HG02973 (cell line): ENCODE measurements around the gene AP5S1.
"Not testable (repeated sequence)": the region's sequence is repeated elsewhere in the genome, so short reads cannot be mapped to it uniquely, and the experiment has no call there.

Experiments
- ATAC-seq: cut with Tn5 transposase; IDR thresholded peaks from one replicate; pipeline ENCODE4 v1.9.1; 2021; ENCODE audit warnings: moderate library complexity; ENCODE audit not compliant: unreplicated experiment

AP5S1 gene

DNA sequence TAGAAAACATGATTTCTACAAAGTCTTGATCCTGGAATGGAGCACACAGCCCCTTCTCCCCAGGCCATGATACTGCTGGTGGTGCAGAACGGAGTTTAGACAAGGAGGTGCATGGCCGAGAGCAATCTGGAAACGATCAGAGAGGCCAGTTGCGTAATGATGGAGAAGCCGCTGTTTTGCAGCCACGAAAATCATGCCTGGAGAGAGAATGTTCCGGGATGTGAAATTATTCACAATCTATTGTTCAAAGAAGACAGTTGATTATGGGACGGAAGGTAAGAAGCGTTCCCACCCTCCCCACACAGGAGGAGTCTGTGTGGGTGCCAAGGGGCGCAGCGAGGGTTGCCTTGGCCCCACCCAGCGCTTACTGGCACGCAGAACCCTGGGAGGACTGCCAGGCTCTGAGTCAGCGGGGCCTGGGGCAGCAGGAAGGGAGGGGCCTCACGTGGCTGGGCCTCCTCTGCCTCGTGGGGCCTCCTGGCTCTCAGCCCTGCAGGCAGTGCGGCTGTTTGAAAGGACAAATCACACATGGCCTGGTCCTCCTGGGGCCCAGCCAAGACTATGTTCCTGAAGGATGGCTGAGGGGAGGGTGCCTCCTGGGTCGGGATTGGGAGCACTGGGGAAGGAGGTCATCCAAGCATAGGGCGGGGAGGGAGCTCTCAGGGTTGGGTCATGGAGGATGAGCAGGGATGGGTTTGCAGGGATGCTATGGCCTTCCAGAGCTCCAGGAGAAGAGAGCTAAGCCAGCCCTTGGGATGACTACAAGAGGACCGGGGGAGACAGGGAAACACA, 8.7 kb upstream of the AP5S1 start:
- no peak for ATAC-seq

DNA sequence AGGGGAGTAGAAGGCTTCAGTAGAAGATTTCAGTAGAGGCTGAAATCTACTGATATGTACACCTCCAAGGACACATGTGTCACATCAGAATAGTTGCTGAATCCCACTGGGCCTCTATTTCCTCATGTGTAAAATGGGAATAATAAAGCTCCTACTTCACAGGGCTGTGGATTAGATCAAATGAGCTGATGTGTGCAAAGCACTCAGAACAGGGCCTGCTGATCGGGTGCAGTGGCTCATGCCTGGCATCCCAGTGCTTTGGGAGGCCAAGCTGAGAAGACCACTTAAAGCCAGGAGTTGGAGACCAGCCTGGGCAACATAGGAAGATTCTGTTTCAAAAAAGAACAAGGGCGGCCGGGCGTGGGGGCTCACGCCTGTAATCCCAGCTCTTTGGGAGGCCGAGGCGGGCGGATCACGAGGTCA, 8.1 kb upstream of the AP5S1 start:
- ATAC-seq, result no peak

DNA sequence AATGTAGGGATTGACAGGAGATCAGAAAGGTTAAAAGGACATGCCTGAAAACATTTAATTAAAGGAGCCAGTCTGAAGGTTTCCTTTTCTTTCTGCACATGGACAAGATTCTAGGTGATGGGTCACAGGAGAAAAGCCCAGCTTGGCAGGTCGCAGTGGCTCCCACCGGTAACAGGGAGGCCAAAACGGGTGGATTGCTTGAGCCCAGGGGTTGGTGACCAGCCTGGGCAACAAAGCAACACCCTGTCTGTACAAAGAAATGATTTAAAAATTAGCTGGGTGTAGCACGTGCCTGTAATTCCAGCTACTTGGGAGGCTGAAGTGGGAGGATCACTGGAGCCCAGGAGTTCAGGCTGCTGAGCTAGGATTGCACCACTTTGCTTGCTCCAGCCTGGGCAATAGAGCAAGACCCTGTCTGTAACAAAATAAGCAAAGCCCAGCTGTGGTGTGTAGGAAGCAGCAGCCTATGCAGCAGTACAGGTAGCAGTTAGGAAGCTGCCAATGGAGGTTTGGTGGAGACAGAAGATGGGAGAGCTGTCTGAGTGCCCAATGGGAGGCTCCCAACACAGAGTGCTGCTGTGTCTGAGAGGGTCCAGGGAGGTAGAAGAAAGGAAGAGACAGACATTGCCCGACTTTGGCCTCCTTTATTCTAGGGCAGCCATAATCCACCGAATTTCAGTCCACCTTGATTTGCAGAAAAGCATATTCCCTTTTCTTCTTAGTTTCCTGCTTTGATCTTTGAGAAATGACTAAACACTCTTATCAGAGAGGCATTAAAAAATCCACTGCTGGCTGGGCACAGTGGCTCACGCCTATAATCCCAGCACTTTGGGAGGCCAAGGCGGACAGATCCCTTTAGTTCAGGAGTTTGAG, 7.1 kb upstream of the AP5S1 start:
- ATAC-seq, result no peak

DNA sequence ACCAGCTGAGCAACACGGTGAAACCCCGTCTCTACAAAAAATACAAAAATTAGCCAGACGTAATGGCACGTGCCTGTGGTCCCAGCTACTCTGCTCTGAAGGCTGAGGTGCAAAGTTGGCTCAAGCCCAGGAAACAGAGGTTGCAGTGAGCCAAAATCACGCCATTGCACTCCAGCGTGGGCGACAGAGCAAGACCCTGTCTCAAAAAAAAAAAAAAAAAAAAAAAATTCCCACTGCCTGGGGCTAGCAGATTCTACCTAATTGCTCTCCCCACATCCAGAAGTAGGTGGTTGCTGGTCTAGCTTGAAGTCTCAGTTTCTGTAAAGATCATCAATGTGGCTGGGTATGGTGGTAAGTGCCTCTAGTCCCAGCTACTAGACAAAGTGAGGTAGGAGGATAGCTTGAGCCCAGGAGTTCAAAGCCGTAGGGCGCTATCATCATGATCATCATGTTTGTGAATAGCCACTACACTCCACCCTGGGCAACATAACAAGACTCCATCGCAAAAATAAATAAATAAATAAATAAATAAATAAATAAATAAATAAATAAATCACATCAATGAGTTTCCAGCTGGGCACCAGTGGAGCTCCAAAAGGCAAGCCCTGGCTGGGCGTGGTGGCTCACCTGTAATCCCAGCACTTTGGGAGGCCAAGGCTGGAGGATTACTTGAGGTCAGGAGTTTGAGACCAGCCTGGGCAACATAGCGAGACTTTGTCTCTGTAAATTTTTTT, 6.3 kb upstream of the AP5S1 start:
- no peak for ATAC-seq

DNA sequence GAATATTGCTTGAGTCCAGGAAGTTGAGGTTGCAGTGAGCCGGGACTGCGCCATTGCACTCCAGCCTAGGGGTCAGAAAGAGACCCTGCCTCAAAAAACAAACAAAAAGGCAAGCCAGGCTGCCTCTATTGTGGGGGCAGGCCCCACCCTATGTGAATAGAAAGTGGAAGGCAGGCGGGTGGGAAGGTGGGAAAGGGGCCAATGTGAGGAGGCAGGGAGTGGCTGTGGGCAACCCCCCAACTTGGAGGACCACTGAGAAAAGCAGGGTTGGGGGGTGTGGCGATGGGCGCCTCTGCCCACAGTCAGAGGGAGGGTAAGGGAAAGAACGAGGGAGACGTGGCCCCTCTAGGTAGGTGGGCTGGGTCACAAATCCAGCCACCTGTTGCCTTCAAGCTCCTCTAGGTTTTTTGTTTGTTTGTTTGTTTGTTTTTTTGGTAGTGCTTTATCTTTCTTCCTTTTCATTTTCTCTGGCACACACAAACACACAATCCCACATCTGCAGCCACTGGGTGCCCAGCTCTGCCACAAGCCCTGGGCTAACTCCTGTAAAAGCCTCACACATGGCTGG, 5.3 kb upstream of the AP5S1 start:
- ATAC-seq, result no peak

DNA sequence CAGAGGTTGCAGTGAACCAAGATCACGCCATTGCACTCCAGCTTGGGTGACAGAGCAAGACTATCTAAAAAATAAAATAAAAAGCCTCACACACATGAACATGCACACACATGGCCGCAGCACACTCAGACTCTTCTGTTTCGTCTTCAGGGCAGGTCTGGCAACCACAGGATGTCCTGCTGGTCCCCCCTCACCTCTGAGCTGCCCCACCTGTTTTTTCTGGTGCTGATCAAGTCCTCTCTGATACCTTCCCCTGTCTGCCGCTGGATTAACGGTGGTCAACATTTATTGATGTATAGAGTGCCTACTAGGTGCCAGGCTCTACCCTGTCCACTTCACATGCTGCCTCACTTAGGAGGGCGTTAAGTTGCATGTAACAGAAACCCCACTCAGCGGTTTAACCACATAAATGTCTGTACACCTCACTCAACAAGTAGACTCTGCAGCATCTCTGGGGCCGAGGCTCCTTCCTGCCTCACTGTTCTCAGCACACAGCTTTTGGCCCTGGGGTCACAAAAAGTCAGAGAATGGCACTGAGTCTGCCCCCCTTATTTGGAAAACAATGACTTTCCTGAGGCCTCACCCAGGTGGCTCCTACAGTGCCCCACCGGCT, 4.5 kb upstream of the AP5S1 start:
- ATAC-seq, result no peak

DNA sequence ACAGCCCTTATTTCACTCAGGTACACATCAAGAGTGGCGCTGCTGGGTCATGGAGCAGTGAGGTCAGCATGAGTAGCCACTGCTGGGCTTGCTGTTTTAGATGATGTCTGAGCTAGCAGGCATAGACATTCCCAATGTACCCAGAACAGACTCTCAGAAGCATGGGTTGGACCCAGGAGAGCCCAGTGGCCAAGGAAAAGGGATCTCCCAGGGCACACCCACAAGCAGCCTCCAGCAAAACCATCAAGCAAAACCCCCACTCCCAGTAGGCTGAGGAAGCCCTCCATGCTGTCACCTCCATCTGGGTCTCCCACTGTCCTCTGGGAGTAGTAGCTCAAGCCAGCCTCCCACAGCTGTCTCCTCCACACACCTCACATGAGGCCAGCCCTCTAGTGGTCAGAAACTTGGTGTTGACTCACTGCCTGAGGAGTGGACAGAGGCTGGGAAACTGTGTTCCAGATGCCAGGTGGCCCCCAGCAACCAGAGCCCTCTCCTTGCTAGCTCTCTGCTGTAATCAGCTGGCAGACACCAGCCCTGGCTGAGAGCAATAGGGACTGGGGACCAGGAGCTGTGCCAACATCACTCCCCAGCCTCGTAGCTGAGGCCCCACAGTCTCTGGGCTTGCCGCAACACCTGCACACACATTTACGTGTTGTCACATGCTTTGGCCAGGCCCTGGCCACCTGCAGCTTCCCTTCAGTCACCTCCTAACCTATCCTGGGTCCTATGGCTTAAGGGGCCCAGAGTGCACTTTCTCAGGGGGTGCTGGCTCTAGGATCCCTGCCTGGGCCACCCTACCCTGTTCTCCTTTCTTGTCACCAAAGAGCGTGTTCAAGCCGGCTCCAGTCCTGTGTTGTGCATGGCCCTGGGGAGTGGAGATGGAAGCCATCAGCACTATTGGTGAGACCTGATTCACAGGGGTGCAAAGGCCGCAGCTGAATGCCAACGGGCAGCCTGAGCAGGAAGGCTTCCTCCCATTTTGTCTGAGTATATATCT, 1.9 kb upstream of the AP5S1 start:
- no peak for ATAC-seq

DNA sequence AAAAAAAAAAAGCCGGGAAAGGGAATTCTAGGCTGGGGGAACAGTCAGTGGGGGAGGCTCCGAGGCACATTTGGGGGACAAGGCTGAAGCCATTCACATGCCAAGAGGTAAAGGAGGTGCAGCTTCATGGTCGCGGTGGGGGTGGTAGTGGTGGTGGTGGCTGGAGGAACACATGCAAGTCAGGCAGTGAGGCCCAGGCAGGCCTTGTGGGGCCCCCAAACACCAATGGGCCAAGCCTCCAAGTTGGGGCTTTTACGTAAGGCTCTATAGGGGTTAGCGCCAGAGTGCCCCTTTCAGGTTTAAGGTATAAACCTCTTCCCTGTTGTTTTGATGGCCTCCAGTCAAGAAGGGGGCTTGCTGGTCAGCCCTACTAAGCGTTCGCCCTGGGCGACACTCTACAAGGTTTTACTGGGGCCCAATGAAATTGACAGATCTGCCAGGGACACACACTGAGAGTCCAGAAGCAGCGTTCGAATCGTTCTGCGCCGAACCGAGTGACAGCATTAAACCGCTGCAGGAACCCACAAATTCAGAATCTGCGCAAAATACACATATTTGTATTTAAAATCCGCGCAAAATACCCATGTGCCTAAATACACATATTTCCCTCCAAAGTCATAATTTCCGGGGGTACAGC, 818 bp upstream of the AP5S1 start:
- ATAC-seq, result no peak

DNA sequence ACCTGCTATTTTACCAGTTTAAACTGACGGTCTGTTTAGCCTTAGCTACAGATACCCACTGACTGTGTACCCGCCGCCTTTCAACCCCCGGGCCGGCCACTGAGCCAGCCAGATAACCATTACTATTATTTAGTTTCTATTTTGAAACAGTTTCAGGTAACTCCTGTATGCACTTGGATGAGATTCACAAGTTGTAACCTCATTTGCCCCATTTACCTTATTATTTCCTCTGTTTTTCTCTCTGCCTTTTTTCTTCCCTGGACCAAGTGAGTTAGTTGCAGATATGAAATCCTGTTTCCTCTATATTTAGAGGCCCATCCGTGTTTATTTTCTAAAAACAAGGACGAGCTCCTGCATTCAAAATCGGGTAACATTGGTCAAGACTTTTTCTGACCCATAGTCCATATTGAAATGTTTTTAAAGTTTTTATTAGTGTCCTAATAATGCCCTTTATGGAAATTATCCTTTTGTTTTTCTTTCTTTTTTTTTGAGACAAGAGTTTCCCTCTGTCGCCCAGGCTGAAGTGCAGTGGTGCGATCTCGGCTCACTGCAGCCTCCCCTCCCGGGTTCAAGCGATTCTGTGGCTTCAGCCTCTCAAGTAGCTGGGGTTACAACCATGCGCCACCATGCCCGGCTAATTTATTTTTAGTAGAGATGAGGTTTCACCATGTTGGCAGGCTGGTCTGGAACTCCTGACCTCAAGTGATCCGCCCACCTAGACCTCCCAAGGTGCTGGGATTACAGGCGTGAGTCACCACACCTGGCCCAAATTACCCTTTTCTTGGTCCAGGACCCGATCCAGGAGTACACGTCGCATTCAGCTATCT, 767 bp downstream of the AP5S1 start:
- no peak for ATAC-seq

DNA sequence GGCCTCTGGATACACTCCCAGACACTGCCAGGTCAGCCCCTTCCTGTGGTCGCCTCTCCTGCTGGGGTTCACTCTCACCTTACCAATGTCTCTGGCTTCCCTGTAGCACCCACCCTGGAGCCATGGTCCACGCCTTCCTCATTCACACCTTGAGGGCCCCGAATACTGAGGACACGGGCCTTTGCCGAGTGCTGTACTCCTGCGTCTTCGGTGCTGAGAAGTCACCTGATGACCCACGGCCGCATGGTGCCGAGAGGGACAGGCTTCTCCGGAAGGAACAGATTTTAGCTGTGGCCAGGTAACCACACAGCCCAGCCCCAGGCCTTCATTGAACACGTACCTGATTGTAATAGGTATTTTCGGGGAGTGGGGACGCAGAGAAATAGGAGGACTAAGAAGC, 1.6 kb downstream of the AP5S1 start:
- no peak for ATAC-seq

DNA sequence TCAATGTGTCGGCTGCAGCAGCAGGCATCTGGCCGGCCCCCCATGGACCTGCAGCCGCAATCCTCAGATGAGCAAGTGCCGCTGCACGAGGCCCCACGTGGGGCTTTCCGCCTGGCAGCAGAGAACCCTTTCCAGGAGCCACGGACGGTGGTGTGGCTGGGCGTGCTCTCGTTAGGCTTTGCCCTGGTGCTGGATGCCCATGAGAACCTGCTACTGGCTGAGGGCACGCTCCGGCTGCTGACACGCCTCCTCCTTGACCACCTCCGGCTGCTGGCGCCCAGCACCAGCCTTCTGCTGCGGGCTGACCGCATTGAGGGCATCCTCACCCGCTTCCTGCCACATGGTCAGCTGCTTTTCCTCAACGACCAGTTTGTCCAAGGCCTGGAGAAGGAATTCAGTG, 3.5 kb downstream of the AP5S1 start:
- no peak for ATAC-seq

DNA sequence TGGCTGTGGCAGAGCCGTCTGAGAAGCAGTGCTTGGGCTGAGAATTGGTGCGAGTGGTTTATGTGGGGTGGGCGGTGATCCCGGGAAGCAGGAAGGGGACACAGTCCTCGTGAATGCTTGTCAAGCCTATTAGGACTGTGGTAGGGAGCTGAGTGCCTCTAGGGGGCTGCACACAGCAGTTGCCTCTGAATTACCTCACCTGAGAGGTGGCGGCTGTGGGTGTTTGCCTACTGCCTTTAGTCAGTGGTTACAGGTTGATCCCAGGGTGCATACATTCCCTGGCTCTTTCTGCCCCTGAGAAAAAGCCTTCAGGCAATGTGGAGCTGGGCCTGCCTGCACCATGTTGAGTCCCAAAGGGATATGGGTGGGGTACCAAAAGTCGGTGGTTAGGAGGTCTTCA, 5.2 kb downstream of the AP5S1 start:
- ATAC-seq, result no peak

DNA sequence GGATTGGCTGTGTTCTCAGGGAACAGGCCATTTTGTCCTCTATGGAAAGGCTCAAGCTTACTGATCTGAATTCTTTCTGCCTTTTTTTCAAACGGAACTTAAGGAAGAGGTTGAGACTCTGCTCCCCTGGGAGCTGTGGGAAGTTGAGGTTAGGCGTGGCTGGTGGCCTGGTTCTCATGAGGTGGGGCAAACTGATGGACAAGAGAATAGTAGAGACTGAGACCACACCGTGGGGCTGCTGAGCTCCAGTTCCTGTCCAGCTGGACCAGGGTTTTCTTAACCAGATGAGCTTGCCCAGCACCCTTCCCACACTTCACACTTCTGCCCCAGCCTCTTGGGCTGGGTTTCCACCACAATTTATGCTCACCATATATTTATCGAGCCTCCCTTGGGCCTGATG, 6.1 kb downstream of the AP5S1 start:
- ATAC-seq, result no peak

DNA sequence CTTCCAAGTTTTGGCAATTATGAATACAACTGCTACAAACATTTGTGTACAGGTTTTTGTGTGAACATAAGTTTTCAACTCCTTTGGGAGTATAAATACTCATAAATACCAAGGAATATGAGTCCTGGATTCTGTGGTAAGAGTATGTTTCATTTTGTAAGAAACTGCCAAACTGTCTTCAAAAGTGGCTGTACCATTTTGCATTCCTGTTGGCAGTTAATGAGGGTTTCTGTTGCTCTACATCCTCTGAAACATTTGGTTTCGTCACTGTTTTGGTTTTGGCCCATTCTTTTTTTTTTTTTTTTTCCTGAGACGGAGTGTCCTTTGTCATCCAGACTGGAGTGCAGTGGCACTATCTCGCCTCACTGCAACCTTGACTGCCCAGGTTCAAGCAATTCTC, 8.5 kb downstream of the AP5S1 start:
- no peak for ATAC-seq

DNA sequence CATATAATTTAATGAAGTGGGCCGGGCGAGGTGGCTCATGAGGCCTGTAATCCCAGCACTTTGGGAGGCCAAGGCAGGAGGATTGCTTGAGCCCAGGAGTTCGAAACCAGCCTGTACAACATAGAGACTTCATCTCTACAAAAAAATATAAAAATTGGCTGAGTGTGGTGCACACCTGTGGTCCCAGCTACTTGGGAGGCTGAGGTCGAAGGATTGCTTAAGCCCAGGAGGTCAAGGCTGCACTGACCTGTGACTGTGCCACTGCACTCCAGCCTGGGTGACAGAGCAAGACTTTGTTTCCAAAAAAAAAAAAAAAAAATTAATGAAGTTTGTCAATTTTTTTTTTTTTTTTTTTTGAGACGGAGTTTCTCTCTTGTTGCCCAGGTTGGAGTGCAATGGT, 9.5 kb downstream of the AP5S1 start:
- not testable (repeated sequence) for ATAC-seq

DNA sequence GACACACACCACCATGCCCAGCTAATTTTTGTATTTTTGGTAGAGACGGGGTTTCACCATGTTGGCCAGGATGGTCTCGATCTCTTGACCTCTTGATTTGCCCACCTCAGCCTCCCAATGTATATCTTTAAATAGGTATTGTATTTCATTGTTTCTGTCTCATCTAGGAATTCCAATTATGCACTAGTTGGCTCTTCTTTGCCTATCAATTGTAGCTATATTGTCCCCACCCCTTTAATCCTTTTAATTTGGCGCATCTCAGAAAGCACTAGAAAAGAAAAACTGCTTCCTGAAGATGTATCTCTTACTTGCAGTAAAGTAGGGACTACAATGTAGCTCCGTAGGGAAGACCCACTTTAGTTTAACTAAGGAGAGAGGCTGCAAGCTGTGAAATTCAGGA, 15.8 kb downstream of the AP5S1 start:
- ATAC-seq, result no peak

DNA sequence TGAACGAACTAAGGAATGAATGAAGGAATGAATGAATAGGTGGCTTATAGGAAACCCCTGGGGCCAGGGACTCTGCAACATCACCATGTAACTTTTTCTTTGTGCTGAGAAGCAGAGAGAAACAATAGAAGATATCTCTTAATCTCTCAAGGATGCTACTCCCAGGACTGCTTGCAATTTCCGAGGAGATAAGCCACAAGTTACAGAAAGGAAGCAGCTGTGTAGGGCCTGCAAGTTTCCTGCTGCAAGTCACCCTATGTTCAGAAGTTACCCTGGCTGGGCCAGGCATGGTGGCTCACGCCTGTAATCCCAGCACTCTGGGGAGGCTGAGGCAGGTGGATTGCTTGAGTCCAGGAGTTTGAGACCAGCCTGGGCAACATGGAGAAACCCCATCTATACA, 19.0 kb downstream of the AP5S1 start:
- ATAC-seq, result no peak

DNA sequence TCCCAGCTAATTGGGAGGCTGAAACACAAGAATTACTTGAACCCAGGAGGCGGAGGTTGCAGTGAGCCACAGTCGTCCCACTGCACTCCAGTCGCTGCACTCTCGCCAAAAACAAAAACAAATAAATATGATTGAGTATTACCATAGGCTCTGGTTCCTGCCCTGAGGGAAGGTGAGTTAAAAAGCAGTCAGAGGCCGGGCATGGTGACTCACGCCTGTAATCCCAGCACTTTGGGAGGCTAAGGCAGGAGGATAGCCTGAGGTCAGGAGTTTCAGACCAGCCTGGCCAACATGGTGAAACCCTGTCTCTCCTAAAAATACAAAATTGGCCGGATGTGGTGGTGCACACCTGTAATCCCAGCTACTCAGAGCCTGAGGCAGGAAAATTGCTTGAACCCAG, 19.9 kb downstream of the AP5S1 start:
- ATAC-seq, result not testable (repeated sequence)
